K562 (cell line): Measurements from ENCODE around the gene ASPRV1. TPM values are rescaled to one million over a fixed set of nuclear protein-coding genes. Genes with fewer than 3 reads are reported as not detected.

ENCODE experiments used
- DPF2 ChIP-seq: fragments of 450-650 bp; IDR thresholded peaks from 2 replicates; pipeline ENCODE4 v1.6.1; 2016
- EHMT2 ChIP-seq: fragments of 450-650 bp; IDR thresholded peaks from 2 replicates; pipeline ENCODE4 v1.6.1; 2018; ENCODE audit warnings: antibody characterized with exemption
- ELF4 ChIP-seq: fragments of 450-650 bp; formaldehyde crosslinking; IDR thresholded peaks from 2 replicates; pipeline ENCODE4 v1.4.0; 2022; ENCODE audit warnings: missing genetic modification characterization
- HES1 ChIP-seq: fragments of 450-650 bp; IDR thresholded peaks from 2 replicates; pipeline ENCODE4 v1.6.1; 2016; ENCODE audit warnings: low read depth, mild to moderate bottlenecking, moderate library complexity
- HEY1 ChIP-seq: fragments of 250-450 bp; sonication (Bioruptor Pico); IDR thresholded peaks from 2 replicates; pipeline ENCODE4 v1.5.0; 2020; ENCODE audit warnings: mild to moderate bottlenecking, moderate library complexity, borderline replicate concordance
- HMBOX1 ChIP-seq: sonication (generic); IDR thresholded peaks from 2 replicates; pipeline ENCODE4 v1.6.1; 2016
- HOMEZ ChIP-seq: fragments of 250-450 bp; sonication (Bioruptor Pico); IDR thresholded peaks from 2 replicates; pipeline ENCODE4 v1.4.0; 2020; ENCODE audit warnings: mild to moderate bottlenecking, moderate library complexity
- NR0B1 ChIP-seq: fragments of 450-650 bp; IDR thresholded peaks from one replicate; pipeline ENCODE4 v1.6.1; 2018; ENCODE audit warnings: mild to moderate bottlenecking, moderate library complexity; ENCODE audit not compliant: partially characterized antibody
- RHOXF2B ChIP-seq: fragments of 250-450 bp; sonication (Bioruptor Pico); conservative IDR thresholded peaks from 2 replicates; pipeline ENCODE4 v1.5.1; 2021
- SLC30A9 ChIP-seq: fragments of 250-450 bp; sonication (Bioruptor Pico); IDR thresholded peaks from 2 replicates; pipeline ENCODE4 v1.8.0; 2022; ENCODE audit warnings: mild to moderate bottlenecking, moderate library complexity
- STAG1 ChIP-seq: sonication (generic); formaldehyde crosslinking; IDR thresholded peaks from 2 replicates; pipeline ENCODE4 v1.5.0; 2020; ENCODE audit warnings: missing genetic modification reagents, borderline replicate concordance
- STAT6 ChIP-seq: sonication (generic); formaldehyde crosslinking; IDR thresholded peaks from 2 replicates; pipeline ENCODE4 v1.8.1; 2023; ENCODE audit warnings: mild to moderate bottlenecking, missing genetic modification reagents
- TRIM28 ChIP-seq: fragments of 450-650 bp; IDR thresholded peaks from 2 replicates; pipeline ENCODE4 v1.6.1; 2017
- ZBTB1 ChIP-seq: sonication (generic); formaldehyde crosslinking; IDR thresholded peaks from 2 replicates; pipeline ENCODE4 v1.8.1; 2023; ENCODE audit warnings: missing genetic modification reagents, low read depth, mild to moderate bottlenecking, borderline replicate concordance
- ZFP30 ChIP-seq: fragments of 250-450 bp; sonication (Bioruptor Pico); IDR thresholded peaks from 2 replicates; pipeline ENCODE4 v1.8.0; 2022; ENCODE audit warnings: moderate library complexity, mild to moderate bottlenecking, inconsistent platforms, borderline replicate concordance
- ZKSCAN8 ChIP-seq: fragments of 200-800 bp; sonication (Bioruptor generic); IDR thresholded peaks from 2 replicates; pipeline ENCODE4 v1.6.1; 2016; ENCODE audit warnings: missing genetic modification characterization, missing compliant biosample characterization
- ZNF668 ChIP-seq: fragments of 250-450 bp; sonication (Bioruptor Pico); IDR thresholded peaks from 2 replicates; pipeline ENCODE4 v1.8.0; 2022; ENCODE audit warnings: mild to moderate bottlenecking, inconsistent platforms
- ZNF766 ChIP-seq: fragments of 200-800 bp; sonication (Bioruptor generic); conservative IDR thresholded peaks from 2 replicates; pipeline ENCODE4 v1.6.1; 2016; ENCODE audit warnings: missing genetic modification characterization, missing compliant biosample characterization
- ZNF780A ChIP-seq: fragments of 250-450 bp; sonication (Bioruptor Pico); IDR thresholded peaks from 2 replicates; pipeline ENCODE4 v1.5.0; 2021; ENCODE audit warnings: mild to moderate bottlenecking
- ZNF79 ChIP-seq: fragments of 250-450 bp; sonication (Bioruptor Pico); IDR thresholded peaks from 2 replicates; pipeline ENCODE4 v1.4.0; 2020; ENCODE audit warnings: low read depth, mild to moderate bottlenecking, moderate library complexity
- polyA plus RNA-seq, 8 experiments: library from polyadenylated mRNA; depleted of rRNA in 4 of 8; stranded (reverse) in 5 of 8; unstranded in 3 of 8; fragments of >200 nt; fragmentation: Nextera tagmentation in 2 of 8; fragmentation: Illumina TruSeq in 1 of 8; extraction: Ambion mirVana in 2 of 8; extraction: Trizol in 1 of 8; gene quantifications; 2 replicates each; pipeline versions ENCODE4 v1.2.1 to v1.2.3, GENCODE V29; 2011 to 2014; ENCODE audit warnings: inconsistent platforms in 1 of 8, missing spikeins in 1 of 8
- total RNA-seq, 7 experiments: library from RNA; depleted of rRNA in 6 of 7; stranded (reverse); fragments of >200 nt in 6 of 7; fragmentation: Illumina TruSeq in 2 of 7; extraction: Trizol in 2 of 7; gene quantifications; 2 replicates each; pipeline versions ENCODE4 v1.2.1 to v1.2.3, GENCODE V29; 2011 to 2021; ENCODE audit warnings: low replicate concordance in 1 of 7

ASPRV1 gene
- total and polyA plus RNA-seq, 9 of the 15 experiments (the other 6 are each of a cell fraction or from before 2014, with no cell fraction given): 0.17 to 0.72 (median 0.47) TPM; not detected in 1

GRCh38 chr2:69997015-69997830 lies 35.8 kb upstream of the ASPRV1 start (continued):
- TF ChIP-seq ZFP30 (CRISPR knock-in tag) (no peak), EHMT2 (peak; percentile 78), HEY1 (CRISPR knock-in tag) (no peak), ZNF79 (no peak), STAT6 (no peak), RHOXF2B (CRISPR knock-in tag) (no peak), ZNF668 (CRISPR knock-in tag) (no peak), TRIM28 (no peak), STAG1 (no peak), ZNF780A (no peak), SLC30A9 (CRISPR knock-in tag) (no peak), HMBOX1 (no peak; the same call in 1 of the 2 replicates), HOMEZ (CRISPR knock-in tag) (no peak), DPF2 (peak; percentile 93), ZBTB1 (no peak), ZKSCAN8 (no peak), ELF4 (CRISPR knock-in tag) (0 out of 2 replicates have a peak, but pooled peaks have one; percentile 22), NR0B1 (no peak), ZNF766 (no peak), HES1 (no peak)
